Stimulated activated CD4-positive, alpha-beta T cell treated with anti-CD3 and anti-CD28 coated beads, TNF-alpha, amount 100 ng/mL, for 4 hours (primary cell): ENCODE data around the gene POLG2.

ENCODE experiments used
- DNase-seq, 3 experiments: peaks; one replicate each; pipeline ENCODE4 v3.0.0-alpha.2; 2020; ENCODE audit warnings: low read depth in 3 of 3

Gene POLG2

GRCh38 chr17:64496786-64497564 is at the start of gene POLG2:
POLG2 (minus strand) TSS chr17:64497054; CDS start chr17:64496968, 86 bp downstream.
- DNase-seq: peak; percentile 87 to 94 (median 90)

- DNase-seq: no peak
Observed at GRCh38 chr17:64544742-64545141, 47.9 kb upstream of the POLG2 start.

- DNase-seq: no peak
Observed at GRCh38 chr17:64540118-64540776, 43.4 kb upstream of the POLG2 start.

DNA sequence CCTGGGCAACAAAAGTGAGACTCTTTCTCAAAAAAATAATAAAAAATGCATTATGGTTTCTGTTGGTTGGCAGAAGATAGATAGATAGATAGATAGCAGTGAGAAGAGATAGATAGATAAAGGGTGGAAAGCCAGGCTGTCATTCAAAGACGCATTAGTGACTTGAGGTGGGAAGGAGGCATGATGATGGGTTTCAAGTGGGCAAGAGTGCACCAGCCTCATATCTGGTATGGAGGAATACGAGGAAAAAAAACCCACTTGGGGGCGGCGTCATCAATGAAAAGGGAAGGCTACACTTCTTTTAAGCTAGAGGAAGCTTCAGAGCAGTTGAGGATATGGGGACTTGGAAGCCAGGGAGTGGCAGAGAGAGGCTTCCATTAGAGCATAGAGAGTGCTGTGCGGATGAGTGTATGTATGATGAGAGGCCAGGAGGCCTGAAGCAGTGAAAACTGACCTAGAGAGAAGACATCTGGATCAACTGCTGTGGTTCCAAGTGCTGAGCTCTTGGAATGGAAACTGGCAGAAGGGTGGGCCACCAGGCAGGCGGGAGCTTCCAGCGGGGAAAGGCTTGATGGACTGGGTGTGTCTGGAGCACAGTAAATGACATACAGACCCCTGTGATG is 41.8 kb upstream of the POLG2 start:
- no peak for DNase-seq

GRCh38 chr17:64537488-64537887 is 40.6 kb upstream of the POLG2 start:
- no peak for DNase-seq

DNA sequence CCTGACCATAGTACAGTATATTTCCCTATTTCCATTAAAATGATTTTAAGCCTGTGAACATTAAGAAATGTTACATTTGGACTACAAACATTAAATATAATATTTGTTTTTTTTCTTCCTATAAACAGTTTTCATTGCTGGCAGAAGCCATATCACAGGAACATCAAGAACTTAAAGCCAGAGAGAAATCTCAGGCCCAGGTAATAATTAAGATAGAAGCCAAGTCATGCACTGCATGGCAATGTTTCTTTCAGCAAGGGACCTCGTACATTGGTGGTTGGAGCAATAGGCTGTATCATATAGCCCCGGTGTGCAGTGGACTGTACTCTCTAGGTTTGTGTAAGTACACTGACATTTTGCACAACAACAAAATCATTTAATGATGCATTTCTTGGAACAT is 40.1 kb upstream of the POLG2 start:
- DNase-seq: no peak

GRCh38 chr17:64535357-64535756 is 38.5 kb upstream of the POLG2 start:
- DNase-seq: no peak

- DNase-seq: no peak
Observed at GRCh38 chr17:64534187-64534586, 37.3 kb upstream of the POLG2 start.

GRCh38 chr17:64533784-64534183 is 36.9 kb upstream of the POLG2 start:
- DNase-seq: no peak

DNA sequence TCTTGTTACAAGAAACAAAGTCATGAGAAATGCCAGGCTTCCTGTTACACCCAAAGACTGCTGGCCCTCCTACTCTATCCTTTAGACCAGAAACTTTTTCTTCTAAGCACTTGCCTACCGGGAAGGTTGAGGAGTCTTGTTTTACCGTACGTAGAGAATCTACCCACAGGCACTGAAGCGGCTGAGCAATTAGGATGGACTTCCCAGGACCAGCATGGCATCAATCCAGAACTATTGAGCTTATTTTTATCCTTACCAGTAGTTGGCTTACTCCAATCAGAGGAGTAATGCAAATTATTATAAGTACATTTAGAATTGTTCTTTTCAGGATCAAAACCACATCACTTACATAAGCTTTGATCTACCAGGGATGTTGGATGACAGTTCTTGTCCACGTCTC is 35.6 kb upstream of the POLG2 start:
- no peak for DNase-seq

GRCh38 chr17:64531955-64532371 is 35.1 kb upstream of the POLG2 start:
- no peak for DNase-seq

DNA sequence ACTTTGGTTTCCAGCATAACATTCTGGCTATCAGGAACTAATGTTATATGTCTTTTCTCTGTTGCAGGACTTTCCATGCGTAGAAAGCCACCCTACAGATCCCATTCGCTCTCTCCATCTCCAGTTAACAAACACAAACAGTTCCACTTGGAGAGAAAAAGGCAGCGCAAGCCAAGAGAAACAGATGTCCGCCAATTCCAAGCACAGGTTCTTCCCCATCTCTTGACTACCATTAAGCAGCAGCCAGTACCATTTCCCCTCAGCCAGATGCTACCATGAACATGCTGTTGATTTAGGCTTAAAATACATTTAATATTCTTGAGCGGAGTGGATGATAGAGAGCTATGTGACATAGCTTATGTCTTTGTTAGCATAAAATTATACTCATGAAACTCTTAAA is 32.4 kb upstream of the POLG2 start:
- no peak for DNase-seq

GRCh38 chr17:64527914-64528313 is 31.1 kb upstream of the POLG2 start:
- no peak for DNase-seq

DNA sequence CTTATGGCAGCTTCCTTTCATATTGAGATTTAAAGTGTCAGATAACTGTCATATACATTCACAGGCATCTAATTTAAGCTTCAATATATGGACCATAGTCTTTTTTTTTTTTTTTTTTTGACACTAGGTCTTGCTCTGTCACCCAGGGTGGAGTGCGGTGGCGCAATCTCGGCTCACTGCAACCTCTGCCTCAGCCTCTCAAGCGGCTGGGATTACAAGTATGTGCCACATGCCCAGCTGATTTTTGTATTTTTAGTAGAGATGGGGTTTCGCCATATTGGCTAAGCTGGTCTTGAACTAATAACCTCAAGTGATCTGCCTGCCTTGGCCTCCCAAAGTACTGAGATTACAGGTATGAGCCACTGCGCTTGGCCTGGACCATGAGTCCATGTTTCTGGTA is 23.5 kb upstream of the POLG2 start:
- DNase-seq: no peak

DNA sequence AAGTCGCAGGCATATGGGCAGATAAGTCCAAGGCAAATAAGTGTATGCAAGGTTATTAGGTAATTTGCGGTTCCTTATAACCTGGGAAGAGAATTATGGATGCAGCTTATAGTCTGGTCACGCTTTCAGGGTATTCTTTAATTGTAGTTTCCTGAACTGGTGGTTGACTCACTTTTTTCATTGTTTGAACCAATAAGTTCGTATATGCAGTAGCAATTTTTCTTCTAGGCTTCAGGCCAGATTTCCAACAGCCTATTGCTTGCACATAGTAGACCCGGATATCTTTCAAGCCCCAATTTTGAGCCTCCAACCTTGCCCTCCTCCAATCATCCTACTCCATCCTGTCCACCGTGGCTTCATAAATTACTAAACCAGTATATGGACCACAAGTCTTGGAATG is 22.7 kb upstream of the POLG2 start:
- DNase-seq: no peak

GRCh38 chr17:64515829-64516228 is 19.0 kb upstream of the POLG2 start:
- no peak for DNase-seq

DNA sequence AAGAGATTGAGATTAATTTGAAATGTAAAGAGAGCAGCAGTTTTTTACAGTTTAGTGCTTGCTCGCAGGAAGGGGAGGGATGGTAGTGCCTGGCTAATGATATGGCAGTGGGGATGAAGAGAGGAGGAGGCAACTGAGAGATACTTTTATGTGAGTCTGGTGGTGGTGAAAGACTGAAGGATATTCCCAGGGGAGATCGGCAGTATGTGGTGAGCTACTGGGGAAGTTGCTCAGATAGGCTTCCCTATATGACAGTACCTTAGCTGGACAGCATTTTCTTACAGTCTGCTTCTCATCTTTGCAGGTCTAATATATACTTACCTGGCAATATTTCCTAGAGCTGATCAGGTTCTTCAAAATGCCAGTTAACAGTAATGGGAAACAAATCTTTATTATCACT is 18.6 kb upstream of the POLG2 start:
- DNase-seq: no peak

- DNase-seq: no peak
Observed at GRCh38 chr17:64509179-64509578, 12.3 kb upstream of the POLG2 start.

DNA sequence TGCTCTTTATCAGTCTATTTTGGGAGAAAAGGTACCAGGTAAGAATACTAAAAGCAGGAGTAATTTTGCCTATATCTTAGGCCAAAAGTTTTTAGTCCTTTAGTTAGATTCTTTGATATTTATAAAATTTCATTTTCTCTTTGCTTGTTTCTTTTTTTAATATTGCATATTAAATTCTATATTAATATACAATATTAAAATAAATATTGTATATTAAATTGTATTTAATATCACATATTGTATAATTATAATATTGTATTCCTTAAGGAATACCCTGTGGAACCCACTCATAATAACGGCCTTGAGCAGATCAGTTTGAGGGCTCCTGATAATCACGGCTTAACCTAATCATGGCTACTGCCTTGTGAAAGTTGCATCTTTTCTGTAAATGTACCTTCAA is 11.8 kb upstream of the POLG2 start:
- no peak for DNase-seq

GRCh38 chr17:64507413-64507782 is 10.5 kb upstream of the POLG2 start:
- no peak for DNase-seq

DNA sequence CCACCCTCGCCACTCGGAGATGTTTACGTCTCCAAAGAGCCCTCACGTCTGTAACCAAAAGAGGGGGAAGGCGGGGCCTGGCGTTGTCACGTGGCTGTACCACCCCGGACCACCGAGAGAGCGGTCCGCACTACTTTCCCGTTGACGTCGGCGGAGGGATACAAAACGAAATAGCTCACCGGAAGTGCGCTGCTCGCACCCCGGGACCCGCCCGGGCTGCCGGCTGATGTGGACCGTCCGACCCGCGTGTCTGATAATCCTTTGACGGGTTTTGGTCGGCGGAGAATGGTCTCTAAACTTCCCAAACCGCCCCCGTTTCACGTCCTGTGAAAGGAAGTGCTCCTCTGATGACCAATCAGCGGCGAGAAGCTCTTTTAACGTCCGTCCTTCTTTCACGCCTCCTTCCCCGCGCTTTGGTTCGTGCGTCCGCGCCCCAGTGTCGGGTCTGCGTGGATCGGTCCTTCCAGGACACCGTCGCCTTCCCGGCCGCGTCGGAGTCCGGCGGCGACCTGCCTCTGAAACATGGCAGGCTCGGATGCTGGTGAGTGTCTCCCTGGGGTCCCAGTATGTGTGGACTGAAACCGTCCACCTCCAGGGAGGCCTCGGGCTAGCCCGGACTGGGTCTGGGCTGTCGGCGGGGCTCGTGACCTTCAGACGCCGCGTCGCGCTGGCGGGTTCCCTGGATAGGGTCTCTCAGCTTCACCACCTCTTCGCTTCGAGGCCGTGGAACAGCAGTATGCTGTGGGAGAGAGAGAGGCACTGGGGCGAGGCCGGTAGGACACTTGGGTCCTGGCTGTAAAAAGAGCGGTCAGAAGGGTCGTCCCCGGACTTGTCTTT is 9.9 kb upstream of the POLG2 start, which contains the start of gene CEP95:
CEP95 (plus strand) TSS at position 402 of the 837 bp plus-strand sequence; CDS start at position 523, 121 bp downstream.
- peak; percentile 89 to 93 (median 90) for DNase-seq

- peak; percentile 94 to 97 (median 96) for DNase-seq
Observed at GRCh38 chr17:64506201-64506575, 9.3 kb upstream of the POLG2 start, which contains the start of gene DDX5. DDX5 (minus strand) TSS chr17:64506289; CDS start chr17:64506119, 170 bp downstream.
